Glomerular endothelial cell (primary cell): ENCODE results near the gene CEP72. TPM values are rescaled to one million over a fixed set of nuclear protein-coding genes. Genes with fewer than 3 reads are reported as not detected.
"Not testable (repeated sequence)": the region's sequence is repeated elsewhere in the genome, so short reads cannot be mapped to it uniquely, and the experiment has no call there.

Source experiments
- DNase-seq: peaks from one replicate; pipeline ENCODE4 v3.0.0-alpha.2; 2011; ENCODE audit warnings: low read depth, low spot score; ENCODE audit errors: extremely low read depth
- total RNA-seq: library from RNA; depleted of rRNA; stranded (reverse); fragments of >200 nt; gene quantifications from 2 replicates; pipeline ENCODE4 v1.2.3, GENCODE V29; 2015

Gene CEP72
- total RNA-seq, 1 donor from 2014 or later, result 3.3 TPM

DNA sequence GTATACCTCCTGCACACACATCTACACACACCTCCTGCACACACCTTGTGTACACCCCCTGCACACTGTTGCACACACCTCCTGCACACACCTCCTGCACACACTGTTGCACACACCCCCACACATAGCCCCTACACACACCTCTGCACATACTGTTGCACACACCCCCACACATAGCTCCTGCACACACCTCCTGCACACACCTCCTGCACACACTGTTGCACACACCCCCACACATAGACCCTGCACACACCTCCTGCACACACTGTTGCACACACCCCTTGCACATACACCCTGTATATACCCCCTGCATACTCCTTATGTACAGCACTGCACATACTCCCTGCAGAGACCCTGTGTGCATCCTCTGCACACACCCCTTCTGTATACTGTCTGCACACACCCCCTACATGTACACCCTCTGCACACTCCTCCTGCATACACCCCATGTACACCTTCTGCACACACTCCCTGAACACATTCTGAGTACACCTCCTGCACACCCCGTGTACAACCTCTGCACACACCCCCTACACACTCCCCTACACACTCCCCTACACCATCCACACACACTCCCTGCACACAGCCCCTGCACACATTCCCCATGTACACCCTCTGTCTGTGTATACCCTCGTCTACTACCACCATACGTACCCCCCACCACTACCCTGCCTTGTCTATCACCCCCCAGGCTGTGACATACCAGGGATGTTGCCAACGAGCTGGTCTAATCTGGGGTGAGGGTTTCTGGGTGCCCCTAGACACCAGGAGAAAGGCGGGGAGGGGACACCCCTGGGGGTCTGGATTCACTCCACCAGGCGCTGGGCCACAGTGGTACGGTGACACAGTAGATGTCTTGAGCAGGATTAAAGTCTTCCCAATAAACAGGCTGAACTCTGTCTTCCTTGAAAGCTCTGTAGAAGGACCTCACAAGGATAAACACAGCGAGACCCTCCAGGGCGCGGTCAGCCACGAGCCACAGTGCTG is 1.1 kb upstream of the CEP72 start:
- DNase-seq, result no peak

DNA sequence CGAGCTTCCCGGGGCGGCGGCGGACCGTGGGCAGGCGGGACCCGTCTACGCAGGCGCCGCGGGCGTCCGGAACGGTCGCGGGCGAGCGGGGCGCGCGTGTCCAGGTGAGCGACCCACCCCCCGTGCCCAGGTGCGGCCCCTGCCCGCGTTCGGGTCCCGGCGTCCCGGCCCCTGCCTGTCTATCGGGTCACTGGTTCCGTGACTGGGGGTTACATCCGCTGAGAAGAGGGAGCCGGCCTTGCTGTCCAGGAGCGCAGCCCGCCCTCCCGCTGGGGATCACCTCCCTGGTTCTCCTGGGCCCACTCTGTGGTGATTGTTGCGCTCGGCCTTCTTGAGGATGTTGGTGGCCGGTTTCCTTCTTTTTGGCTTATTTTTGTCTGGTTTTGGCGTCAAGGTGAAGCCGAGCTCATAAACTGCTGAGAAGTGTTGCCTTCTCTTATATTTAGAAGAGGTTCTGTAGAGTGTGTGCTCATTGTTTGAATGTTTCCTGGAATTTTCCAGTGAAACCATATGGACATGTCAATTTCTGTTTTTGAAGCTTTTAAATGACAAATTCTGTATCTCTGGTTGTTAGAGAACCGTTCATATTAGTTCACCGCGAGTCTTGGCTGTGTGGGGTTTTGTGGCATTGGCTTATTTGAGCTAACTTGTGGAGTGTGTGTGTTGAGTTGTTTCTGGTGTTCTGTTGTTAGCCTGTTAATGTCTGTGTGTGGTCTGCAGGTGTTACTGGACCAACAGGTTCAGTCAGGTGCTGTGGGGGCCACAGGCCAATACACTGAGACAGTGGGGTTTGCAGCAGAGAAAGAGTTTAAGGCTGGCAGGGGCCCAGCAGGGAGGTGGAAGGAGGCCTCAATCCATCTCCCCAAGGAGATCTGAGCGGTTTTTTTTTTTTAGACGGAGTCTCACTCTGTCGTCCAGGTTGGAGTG is 621 bp downstream of the CEP72 start:
- DNase-seq, result no peak

DNA sequence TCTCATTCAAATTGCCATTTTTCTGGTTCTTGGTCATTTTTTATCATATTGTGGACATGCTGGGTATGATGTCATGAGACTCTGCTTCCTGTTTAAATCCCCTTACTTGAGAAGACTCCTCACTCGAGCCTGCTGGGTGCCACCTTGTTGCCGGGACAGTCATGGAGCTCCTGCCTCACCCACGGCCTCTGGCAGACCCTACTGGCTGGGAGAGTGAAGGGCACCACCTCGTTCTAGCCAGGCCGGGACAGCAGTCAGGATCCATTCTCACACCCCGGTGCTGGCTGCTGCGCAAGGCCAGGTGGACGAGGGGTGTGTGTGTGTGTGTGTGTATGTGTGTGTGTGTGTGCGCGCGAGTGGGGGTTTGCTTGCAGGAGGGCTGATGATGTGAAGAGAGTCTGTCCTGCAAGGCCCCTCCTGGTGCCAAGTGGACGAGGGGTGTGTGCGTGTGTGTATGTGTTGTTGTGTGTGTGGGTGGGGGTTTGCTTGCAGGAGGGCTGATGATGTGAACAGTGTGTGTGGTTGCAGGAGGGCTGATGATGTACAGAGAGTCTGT is 4.4 kb downstream of the CEP72 start:
- no peak for DNase-seq

DNA sequence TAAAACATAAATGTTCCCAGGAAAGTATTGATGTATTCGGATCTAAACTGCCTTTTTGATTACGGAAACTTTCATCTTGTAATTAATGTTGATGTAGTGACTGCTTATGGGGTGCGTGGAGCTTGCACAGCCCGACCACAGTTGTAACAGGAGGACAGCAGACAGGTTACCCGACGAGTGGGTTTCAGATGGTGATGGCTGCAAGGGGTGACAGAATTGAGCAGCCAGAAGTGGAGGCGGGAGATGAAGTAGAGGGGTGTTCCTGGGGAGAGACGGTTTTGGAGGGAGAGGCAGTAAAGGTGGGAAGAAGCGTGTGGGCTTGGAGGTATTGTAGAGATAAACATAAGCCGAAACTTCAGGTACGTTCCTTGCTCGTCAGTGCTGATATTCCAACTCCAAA is 5.8 kb downstream of the CEP72 start:
- no peak for DNase-seq

DNA sequence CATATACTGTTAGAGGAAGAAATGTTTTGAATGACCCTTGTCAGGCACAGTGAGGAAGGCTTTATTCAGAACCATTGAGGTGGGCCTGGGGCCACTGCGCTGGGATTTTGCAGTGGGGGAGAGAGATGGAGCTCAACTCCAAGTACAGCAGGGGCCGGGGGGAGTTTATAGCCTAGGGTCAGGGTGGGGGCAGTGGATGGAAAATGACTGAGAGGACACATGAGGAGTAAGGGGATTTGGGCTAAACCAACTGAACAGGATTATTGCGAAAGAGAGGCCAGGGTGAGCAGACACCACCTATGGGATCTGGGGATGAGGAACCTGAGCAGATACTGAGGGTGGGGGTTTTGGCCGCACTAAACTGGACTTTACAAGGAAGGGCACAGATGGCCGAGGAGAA is 6.3 kb downstream of the CEP72 start:
- no peak for DNase-seq

DNA sequence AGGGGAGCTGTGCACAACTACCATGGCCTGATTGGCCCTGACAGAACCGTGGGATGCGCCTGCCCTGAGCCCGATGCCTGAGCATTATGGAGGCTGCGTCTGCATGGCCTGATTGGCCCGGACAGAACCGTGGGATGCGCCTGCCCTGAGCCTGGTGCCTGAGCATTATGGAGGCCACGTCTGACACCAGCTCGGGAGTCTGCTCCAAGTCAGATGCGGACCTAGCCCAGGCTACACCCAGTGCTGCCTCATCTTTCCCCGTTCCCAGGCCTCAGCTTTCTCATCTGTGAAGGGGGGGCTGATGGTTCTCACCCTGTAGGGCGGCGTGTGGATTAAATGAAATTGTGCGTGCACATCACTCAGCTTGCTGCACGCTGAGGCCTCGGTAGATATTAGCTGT is 7.3 kb downstream of the CEP72 start:
- DNase-seq, result no peak

DNA sequence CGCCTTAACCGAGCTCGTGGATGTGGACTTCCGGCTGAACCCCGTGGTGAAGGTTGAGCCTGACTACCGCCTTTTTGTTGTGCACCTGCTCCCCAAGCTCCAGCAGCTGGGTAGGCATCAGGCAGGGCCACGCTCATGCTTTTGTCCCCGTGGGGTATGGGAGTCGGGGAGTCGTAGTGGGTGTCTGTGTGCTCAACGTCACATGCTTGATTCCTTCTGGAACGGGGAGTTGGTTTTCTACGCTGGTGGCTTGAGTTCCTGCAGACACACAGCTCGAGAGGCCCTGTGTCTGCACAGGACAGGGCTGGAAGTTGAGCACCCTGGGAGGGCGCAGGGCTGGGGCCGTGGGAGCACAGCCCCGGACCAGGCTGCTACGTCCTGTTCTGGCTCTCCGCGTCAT is 8.0 kb downstream of the CEP72 start:
- no peak for DNase-seq

DNA sequence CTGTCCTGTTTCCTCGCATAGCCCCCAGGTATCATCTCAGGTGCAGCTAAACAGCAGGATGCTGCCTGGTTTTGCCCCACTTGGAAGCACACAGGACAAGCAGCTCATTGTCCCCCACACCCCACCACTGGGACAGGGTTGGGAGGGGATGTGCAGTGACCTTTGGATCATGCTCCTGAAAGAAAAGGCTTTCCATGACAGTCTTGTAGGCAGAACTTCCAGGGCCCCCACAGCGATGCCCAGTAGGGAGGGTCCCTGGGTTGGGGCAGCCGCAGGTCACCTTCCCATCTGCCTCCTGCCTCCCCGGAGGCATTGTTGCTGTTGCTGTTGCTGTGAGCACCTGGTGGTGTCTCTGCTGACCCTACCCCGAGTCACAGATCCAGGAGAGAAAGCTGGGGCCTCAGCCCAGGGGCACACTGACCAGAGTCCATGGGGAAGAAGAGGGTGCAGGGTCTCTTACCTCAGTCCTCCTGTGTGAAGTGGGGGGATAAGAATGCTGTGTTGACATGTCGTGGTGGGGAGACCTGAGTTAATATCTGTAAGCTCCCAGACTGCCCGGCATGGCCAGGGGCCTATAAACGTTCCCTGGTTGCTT is 8.5 kb downstream of the CEP72 start:
- no peak for DNase-seq

DNA sequence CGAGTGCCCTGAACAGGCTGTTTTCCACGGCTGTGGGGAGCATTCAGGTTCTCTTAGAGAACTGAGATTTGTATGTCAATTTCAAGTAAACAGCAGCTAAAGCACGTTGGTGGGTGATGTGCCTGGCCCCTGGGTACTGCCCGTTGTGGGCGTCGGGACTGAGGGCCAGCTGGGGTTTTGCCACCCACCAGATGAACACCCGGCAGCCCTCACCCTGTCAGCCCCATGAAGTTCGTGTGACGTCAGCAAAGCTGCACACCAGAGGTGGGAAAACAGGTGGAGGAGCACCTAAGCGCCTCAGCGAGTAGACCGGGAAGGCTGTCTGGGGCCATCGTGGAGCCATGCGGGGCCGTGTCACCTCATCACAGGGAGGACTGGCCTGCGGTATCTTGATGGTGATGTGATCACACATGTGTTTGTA is 9.2 kb downstream of the CEP72 start:
- no peak for DNase-seq

DNA sequence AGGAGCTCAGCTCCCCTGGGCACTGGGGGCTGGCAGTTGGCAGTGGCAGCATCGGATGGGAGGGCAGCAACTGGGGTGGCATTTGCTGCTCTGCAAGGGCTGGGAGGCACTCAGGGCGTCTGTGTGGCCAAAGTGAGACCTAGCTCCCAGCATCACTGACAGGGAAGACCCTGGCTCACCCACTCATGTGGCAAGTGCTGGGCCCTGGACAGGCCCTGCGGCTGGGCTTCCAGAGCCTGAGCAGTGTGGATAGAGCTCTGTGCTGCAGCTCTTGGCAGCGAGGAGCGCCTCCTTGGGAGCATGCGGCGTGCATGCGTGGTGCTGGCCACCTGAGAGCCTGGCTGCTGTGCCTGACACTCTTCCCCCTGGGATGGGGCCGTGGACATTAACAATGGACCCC is 10.2 kb downstream of the CEP72 start:
- no peak for DNase-seq

DNA sequence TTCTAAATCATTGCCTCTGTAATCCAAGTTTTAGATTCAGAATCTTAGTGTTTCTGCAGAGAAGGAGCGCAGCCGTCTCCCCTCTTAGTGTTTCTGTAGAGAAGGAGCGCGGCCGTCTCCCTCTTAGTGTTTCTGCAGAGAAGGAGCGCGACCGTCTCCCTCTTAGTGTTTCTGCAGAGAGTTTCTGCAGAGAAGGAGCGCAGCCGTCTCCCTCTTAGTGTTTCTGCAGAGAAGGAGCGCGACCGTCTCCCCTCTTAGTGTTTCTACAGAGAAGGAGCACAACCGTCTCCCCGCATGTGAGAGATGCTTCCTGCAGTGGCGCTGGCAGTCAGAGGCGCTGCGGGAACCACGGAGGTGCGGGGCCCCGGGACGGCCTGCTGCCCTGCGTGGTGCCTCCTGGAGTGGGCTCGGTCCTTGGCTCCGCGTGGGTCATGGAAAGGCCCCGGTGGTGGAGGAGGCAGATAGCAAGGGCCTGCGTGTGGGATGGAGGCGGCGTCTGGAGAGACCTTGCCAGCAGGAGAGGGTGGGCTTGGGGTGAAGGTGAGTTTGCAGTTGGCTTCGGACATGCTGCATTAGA is 10.9 kb downstream of the CEP72 start:
- DNase-seq, result no peak

DNA sequence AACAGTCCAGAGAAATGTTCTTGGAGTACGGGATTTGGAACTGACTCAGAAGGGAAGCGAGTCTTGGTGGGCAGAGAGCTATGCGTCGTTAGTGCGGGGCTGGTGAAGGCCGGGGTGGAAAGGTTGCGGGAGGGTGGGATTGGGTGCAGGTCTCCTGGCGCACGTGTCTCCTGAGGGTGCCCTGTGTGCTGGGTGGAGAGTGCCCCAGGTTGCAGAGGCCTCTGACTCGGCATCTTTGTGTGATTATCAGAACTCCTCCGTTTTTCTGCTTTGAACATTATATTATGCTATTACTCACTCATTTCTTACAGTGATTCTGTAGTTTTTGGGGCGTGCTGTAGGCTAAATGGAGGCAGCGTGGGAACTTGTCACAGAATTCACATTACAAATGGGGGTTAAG is 11.4 kb downstream of the CEP72 start:
- DNase-seq, result no peak

DNA sequence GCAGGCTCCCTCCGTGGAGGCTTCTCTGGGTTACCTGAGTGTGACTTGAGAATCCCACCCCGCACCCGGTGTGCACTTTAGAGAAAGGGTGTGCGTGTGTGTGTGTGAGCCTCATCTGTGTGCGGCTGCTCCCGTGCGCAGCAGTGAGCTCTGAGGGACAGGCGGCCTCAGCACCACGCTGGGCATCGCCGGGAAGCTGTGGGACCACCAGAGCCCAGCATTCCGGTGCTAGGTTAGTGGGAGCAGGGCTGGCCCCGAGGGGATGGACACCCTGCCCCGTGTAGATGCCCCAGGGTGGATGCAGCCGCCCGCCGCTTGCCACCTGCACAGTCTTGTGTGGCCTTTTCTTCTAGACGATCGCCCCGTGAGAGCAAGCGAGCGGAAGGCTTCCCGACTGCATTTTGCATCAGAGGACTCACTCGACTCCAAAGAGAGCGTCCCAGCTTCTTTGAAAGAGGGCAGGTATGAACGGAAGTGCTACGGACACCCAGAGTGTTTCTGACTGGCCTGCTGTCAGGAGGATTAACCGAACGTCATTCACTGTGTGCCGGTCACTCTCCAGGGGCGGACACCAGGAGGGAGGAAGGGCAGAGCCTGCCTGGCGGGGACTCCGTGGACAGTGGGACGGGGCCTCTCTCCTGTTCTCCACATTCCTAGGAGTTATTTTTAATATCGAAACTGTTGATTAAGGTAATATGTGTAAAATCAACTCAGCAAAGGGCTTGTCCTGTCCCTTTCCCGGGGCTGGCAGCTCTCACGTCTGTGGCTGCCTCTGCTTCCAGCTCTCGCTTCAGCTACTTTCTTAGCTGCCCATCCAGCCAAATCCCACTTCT is 12.2 kb downstream of the CEP72 start:
- no peak for DNase-seq

DNA sequence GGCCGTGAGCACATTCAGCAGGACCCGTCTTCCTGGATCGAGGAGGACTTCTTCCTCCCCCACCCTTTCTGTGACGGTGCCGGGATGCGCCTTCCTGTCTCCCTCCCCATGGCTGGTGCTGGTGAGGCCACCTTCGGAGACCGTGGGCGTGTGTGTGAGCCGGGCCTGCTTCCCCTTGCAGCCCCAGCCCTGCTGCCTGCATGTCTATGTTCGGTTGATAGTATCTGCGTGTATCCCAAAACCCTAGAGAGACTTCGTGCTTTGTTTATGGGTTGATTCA is 12.8 kb downstream of the CEP72 start:
- no peak for DNase-seq

DNA sequence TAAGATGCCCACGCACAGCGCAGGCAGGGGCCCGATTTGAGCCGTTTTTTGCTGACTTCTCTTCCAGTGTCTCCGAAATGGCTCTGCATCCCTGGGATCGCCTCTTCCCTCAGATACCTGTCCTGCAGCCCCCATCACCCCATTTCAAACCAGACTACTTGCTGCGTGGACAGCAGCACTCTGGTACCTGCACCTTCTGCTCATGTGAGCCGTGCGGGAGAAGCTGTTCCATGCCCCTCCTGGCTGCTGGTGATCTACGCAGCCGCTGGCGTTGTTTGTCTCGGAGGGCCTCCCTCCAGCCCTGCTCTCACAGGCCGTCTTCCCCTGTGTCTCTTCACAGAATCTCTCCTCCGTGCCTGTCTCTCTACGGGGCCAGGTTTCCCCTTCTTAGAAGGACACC is 13.4 kb downstream of the CEP72 start:
- DNase-seq, result no peak

DNA sequence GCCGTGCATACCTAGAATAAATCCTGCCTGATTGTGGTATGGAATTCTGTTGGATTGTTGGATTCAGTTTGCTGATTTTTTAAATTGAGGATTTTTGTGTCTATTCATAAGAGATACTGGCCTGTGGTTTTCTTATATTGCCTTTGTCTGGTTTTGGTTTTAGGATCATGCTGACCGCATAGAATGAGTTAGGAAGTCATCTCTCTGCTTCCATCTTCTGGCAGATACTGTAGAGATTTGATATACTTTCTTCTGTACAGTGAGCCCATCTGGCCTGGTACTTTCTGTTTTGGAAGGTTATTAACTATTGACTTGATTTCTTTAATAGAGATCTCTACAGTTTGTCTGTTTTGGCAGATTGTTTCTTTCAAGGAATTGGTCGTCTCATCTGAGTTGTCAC is 14.7 kb downstream of the CEP72 start:
- no peak for DNase-seq

DNA sequence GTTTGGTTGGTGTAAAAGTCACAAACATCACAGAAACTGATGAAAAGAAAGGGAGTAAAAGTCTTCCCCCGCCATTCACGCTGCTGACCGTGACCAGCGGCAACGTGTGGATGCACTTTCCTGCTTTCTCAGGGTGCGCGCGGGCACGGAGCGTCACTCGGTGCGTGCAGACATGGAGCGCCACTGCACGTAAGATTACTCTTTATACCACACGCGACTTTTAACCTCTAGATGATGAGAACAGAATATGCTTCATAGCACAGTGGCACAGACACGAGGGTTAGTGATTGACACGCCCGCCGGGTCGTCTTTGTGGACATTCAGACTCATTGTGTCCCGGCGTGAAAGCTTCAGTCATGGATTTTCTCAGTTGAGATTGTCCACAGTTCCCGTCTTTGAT is 15.7 kb downstream of the CEP72 start:
- DNase-seq, result no peak

DNA sequence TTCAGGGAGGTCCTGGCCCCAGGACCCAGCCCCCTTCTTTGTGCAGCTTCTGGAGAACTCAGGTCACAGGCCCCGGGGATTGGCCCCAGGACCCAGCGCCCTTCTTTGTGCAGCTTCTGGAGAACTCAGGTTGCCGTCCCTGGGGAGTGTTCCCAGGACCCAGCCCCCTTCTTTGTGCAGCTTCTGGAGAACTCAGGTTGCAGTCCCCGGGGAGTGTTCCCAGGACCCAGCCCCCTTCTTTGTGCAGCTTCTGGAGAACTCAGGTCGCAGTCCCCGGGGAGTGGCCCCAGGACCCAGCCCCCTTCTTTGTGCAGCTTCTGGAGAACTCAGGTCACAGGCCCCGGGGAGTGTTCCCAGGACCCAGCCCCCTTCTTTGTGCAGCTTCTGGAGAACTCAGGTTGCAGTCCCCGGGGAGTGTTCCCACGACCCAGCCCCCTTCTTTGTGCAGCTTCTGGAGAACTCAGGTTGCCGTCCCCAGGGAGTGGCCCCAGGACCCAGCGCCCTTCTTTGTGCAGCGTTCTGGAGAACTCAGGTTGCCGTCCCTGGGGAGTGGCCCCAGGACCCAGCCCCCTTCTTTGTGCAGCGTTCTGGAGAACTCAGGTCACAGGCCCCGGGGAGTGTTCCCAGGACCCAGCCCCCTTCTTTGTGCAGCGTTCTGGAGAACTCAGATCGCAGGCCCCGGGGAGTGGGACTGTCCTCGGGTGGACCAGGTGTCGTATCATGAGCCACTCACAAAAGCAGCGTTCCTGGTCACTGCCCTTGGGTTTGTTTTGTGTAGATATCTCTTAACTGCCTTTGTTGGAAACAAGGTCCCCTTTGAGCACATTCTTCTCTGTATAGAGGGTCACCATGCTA is 16.4 kb downstream of the CEP72 start:
- DNase-seq, result not testable (repeated sequence)

DNA sequence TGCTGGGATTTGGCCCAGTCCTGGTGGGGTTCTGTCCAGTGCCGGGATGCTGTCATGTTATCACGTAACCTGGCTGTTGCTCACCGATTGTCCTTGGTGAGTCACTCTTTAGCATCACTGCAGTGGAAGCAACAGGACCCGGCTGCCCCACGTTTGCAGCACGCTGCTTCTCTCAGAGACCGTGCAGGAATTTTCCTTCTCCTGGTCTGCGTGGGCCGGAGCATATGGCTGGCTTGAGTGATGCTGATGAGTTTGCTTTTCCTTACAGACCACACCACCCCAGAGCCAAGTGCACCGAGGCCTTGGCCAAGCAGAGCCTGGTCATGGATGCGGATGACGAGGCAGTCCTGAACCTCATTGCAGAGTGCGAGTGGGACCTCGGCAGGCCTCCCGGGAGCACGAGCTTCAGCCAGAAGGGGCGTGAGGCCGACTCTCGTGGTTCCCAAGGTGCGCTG is 21.4 kb downstream of the CEP72 start:
- DNase-seq, result no peak
